Neural progenitor cell (in vitro differentiated cells): ENCODE results near the gene RNF32. TPM values are rescaled to one million over a fixed set of nuclear protein-coding genes. Genes with fewer than 3 reads are reported as not detected.

Experiments used
- DNase-seq: peaks from one replicate; pipeline ENCODE4 v3.0.0-alpha.2; 2016; ENCODE audit warnings: low spot score
- H2AFZ ChIP-seq: fragments of 200-600 bp; sonication (generic); replicated peaks from 2 replicates; pipeline ENCODE4 v1.6.1; 2016; ENCODE audit warnings: antibody characterized with exemption
- H3F3A ChIP-seq: fragments of 200-600 bp; sonication (generic); 2 replicates; pipeline ENCODE4 v1.6.1; 2016; ENCODE audit warnings: antibody characterized with exemption, low read depth
- H3K27ac ChIP-seq: fragments of 200-600 bp; sonication (generic); 2 replicates; pipeline ENCODE4 v1.5.1; 2016; ENCODE audit warnings: mild to moderate bottlenecking
- H3K27me3 ChIP-seq: fragments of 200-600 bp; sonication (generic); 2 replicates; pipeline ENCODE4 v1.6.1; 2016; ENCODE audit warnings: mild to moderate bottlenecking, moderate library complexity
- H3K36me3 ChIP-seq: fragments of 200-600 bp; sonication (generic); 2 replicates; pipeline ENCODE4 v1.5.1; 2016
- H3K4me1 ChIP-seq: fragments of 200-600 bp; sonication (generic); 2 replicates; pipeline ENCODE4 v1.6.1; 2016; ENCODE audit warnings: mixed run types
- H3K4me2 ChIP-seq: fragments of 200-600 bp; sonication (generic); 2 replicates; pipeline ENCODE4 v1.6.1; 2016
- H3K4me3 ChIP-seq: fragments of 200-600 bp; sonication (generic); 2 replicates; pipeline ENCODE4 v1.5.1; 2016
- H3K79me2 ChIP-seq: fragments of 200-600 bp; sonication (generic); 2 replicates; pipeline ENCODE4 v1.6.1; 2016; ENCODE audit warnings: low read depth
- H3K9ac ChIP-seq: fragments of 200-600 bp; sonication (generic); 2 replicates; pipeline ENCODE4 v1.6.1; 2016
- H3K9me3 ChIP-seq: fragments of 200-600 bp; sonication (generic); 2 replicates; pipeline ENCODE4 v1.5.1; 2016; ENCODE audit warnings: low read depth
- H4K20me1 ChIP-seq: fragments of 200-600 bp; sonication (generic); 2 replicates; pipeline ENCODE4 v1.6.1; 2016; ENCODE audit warnings: low read depth
- H3K27ac Mint-ChIP-seq: 3 replicates; pipeline ENCODE4 v1.8.0; 2021; ENCODE audit warnings: mixed read lengths
- H3K27me3 Mint-ChIP-seq: 2 replicates; pipeline ENCODE4 v1.8.0; 2022; ENCODE audit warnings: low read depth, mild to moderate bottlenecking, inconsistent platforms, moderate library complexity, mixed read lengths; ENCODE audit not compliant: insufficient read depth
- H3K36me3 Mint-ChIP-seq: 3 replicates; pipeline ENCODE4 v1.8.0; 2021; ENCODE audit warnings: mixed read lengths
- H3K4me1 Mint-ChIP-seq: 3 replicates; pipeline ENCODE4 v1.8.0; 2021; ENCODE audit warnings: mixed read lengths
- H3K4me3 Mint-ChIP-seq: 3 replicates; pipeline ENCODE4 v1.8.0; 2021; ENCODE audit warnings: mild to moderate bottlenecking, moderate library complexity, mixed read lengths
- H3K9me3 Mint-ChIP-seq: 3 replicates; pipeline ENCODE4 v1.8.0; 2020; ENCODE audit warnings: mixed read lengths
- EZH2 ChIP-seq: fragments of 200-600 bp; sonication (generic); IDR thresholded peaks from 2 replicates; pipeline ENCODE4 v1.6.1; 2017; ENCODE audit warnings: antibody characterized with exemption, mild to moderate bottlenecking, moderate library complexity
- EZH2phosphoT487 ChIP-seq: fragments of 200-600 bp; sonication (generic); IDR thresholded peaks from 2 replicates; pipeline ENCODE4 v1.6.1; 2017; ENCODE audit warnings: antibody characterized with exemption
- total RNA-seq: library from RNA; depleted of rRNA; stranded (reverse); fragments of >200 nt; gene quantifications from 2 replicates; pipeline ENCODE4 v1.2.3, GENCODE V29; 2015; ENCODE audit warnings: low replicate concordance
- TF ChIP-seq, protein P1 (sequence below): fragments of 200-600 bp; sonication (generic); IDR thresholded peaks from 2 replicates; pipeline ENCODE4 v1.5.1; 2017; ENCODE audit warnings: antibody characterized with exemption, mild to moderate bottlenecking

The RNF32 gene
- total RNA-seq = 3.0 and 3.3 TPM in 2 replicates

DNA sequence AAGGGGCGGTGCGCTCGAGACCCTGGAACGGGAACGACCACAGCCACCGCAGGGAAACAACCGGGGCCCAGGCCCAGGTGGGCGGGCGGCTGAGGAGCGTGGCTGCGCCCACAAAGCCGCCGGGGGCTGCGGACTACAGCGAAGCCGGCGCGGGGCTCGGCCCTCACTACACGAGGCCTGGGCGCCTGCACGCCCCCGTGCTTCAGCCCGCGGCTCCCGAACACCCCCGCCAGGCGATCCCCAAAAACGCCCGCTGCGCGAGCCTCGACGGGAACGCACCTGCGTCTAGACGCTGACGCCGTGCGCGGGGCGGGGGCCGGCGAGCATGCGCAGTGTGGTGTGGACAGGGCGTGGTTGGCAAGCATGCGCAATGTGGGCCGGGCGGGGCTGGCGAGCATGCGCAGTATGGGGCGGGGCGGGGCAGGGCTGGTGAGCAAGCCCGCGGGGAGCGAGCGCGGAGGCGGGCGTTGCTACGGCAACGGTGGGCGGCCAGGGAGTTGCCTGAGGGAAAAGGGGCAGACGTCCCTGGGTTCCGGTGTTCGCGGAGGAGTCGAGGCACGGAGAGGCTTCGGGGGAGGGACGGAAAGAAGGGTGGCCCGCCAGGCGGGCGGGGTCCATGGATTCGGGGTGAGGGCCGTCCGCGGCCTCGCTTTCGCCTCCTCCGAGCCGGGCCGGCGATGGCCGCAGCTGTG, at the start of gene RNF32:
RNF32 (plus strand) TSS at position 518 of the 692 bp plus-strand sequence. CDS start 3,104 bp downstream, outside the sequence.
- peak within 1 kb of the TSS; percentile 58 for H3K4me3 ChIP-seq

DNA sequence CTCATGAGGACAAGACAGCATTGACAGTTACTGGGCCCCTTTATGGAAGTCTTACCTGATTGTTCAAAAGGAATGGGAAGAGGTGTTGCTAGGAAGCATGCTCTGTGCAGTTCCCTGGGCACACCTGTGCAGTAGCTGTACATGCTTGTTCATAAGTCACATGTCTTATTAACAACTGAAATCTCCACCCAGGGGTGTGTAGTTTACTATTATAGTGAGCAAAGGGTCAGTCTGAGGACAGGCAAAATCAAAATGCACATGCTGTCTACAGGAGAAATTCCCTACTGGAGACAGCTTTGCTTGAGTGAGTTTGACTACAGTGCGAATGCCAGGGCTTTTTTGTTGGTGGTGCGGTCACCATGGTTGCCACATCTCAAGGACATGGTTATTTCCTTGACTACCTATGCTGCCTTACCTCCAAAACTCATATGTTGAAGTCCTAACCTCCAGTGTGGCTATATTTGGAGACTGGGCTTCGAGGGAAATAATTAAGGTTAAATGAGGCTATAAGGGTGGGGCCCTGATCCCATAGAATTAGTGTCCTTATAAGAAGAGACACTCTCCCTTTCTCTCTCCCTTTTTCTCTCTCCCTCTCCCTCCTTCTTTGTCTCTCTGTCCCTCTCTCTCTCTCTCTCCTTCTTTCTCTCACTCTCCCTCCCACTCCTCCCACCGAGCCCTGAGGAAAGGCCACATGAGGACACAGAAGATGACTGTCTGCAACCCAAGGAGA, 48.3 kb upstream of the RNF32 start:
- Histone ChIP-seq H3K4me1 (no peaks in the 10 kb centered on the region), H3K27me3 (peaks cover 2% of the 10 kb centered on the region), H3K9ac (no peak overlapping the region), H3K4me2 (no peak overlapping the region), H3K9me3 (no peaks in the 10 kb centered on the region), H3K4me3 (no peak overlapping the region), H2AFZ (no peak overlapping the region), H3K79me2 (no peaks in the 10 kb centered on the region), H3K27ac (no peak overlapping the region), H3F3A (no peaks in the 10 kb centered on the region), H4K20me1 (no peaks in the 10 kb centered on the region), H3K36me3 (no peaks in the 10 kb centered on the region)
- no peaks in the 10 kb centered on the region for H3K27me3 Mint-ChIP-seq
- no peak for DNase-seq
- no peak overlapping the region for H3K27ac Mint-ChIP-seq
- peaks cover 6% of the 10 kb centered on the region for H3K9me3 Mint-ChIP-seq
- no peak overlapping the region for H3K4me3 Mint-ChIP-seq
- peaks cover 2% of the 10 kb centered on the region for H3K36me3 Mint-ChIP-seq
- TF ChIP-seq EZH2phosphoT487 (no peak), EZH2 (no peak)
- TF ChIP-seq, protein P1, sequence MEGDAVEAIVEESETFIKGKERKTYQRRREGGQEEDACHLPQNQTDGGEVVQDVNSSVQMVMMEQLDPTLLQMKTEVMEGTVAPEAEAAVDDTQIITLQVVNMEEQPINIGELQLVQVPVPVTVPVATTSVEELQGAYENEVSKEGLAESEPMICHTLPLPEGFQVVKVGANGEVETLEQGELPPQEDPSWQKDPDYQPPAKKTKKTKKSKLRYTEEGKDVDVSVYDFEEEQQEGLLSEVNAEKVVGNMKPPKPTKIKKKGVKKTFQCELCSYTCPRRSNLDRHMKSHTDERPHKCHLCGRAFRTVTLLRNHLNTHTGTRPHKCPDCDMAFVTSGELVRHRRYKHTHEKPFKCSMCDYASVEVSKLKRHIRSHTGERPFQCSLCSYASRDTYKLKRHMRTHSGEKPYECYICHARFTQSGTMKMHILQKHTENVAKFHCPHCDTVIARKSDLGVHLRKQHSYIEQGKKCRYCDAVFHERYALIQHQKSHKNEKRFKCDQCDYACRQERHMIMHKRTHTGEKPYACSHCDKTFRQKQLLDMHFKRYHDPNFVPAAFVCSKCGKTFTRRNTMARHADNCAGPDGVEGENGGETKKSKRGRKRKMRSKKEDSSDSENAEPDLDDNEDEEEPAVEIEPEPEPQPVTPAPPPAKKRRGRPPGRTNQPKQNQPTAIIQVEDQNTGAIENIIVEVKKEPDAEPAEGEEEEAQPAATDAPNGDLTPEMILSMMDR = no peak
- H3K4me1 Mint-ChIP-seq = peaks cover 10% of the 10 kb centered on the region

More for the DNA sequence above, at the start of gene RNF32:
- no peaks in the 10 kb centered on the region for H3K36me3 ChIP-seq
- Mint-ChIP-seq H3K36me3 (peaks cover 16% of the 10 kb centered on the region), H3K27me3 (peaks cover 5% of the 10 kb centered on the region), H3K9me3 (peaks cover 13% of the 10 kb centered on the region), H3K4me1 (peaks cover 17% of the 10 kb centered on the region), H3K4me3 (peak within 1 kb of the TSS; percentile 92), H3K27ac (peak within 1 kb of the TSS; percentile 95)
- H3K4me1 ChIP-seq = peaks cover 13% of the 10 kb centered on the region
- no peak within 1 kb of the TSS for H3K9ac ChIP-seq
- H3K9me3 ChIP-seq = no peaks in the 10 kb centered on the region
- no peaks in the 10 kb centered on the region for H3K27me3 ChIP-seq
- peak within 1 kb of the TSS; percentile 71 for H2AFZ ChIP-seq
- H3F3A ChIP-seq = no peaks in the 10 kb centered on the region
- TF ChIP-seq EZH2phosphoT487 = no peak
- TF ChIP-seq, protein P1 = no peak
- no peak for TF ChIP-seq EZH2
- H4K20me1 ChIP-seq = no peaks in the 10 kb centered on the region
- DNase-seq = peak; percentile 96
- peak within 1 kb of the TSS; percentile 82 for H3K4me2 ChIP-seq
- H3K27ac ChIP-seq = no peak within 1 kb of the TSS
- H3K79me2 ChIP-seq = peaks cover 18% of the 10 kb centered on the region

DNA sequence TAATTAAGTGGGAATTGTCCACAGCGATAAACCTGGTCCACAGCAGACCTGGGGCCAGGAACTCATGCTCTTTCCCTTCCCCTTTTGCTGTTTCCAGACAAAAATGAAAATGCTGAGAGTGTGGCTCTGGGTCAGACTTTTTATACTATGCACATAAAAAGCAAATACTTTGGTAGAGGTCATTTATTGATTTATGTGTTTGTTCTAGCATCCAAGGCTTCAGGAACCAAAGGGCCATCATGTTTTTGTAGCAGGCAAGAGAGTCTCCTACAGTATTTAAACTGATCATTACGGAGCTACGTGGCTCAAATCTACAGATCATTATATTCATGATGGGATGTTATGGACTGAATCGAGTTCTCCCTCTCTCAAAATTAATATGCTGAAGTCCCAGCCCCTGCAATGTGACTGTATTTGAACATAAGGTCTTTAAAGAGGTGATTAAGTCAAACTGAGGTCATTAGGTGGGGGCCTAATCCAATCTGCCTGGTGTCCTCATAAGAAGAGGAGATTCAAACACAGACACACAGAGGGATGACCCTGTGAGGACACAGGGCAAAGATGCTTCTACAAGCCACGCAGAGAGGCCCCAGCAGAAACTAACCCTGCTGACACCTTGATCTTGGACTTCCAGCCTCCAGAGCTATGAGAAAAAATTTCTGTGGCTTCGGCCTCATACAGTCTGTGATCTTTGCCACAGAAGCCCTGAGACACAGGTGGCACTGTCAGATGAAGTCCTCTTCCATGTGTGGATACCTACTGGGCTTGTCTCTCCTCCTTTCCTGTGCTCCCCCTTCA, 46.1 kb upstream of the RNF32 start:
- Mint-ChIP-seq H3K4me1 (peaks cover 10% of the 10 kb centered on the region), H3K9me3 (peaks cover 6% of the 10 kb centered on the region), H3K27ac (no peak overlapping the region), H3K27me3 (peaks cover 2% of the 10 kb centered on the region), H3K36me3 (peaks cover 2% of the 10 kb centered on the region), H3K4me3 (no peak overlapping the region)
- TF ChIP-seq, protein P1 = no peak
- TF ChIP-seq EZH2phosphoT487 = no peak
- TF ChIP-seq EZH2 = no peak
- Histone ChIP-seq H3K9me3 (no peaks in the 10 kb centered on the region), H3K9ac (no peak overlapping the region), H2AFZ (no peak overlapping the region), H3K4me3 (no peak overlapping the region), H3K36me3 (no peaks in the 10 kb centered on the region), H4K20me1 (no peaks in the 10 kb centered on the region), H3K27ac (no peak overlapping the region), H3F3A (no peaks in the 10 kb centered on the region), H3K4me2 (no peak overlapping the region), H3K79me2 (no peaks in the 10 kb centered on the region), H3K4me1 (no peaks in the 10 kb centered on the region), H3K27me3 (no peaks in the 10 kb centered on the region)
- DNase-seq = no peak
